ENCODE measurements around the gene CLDN20.

Gene CLDN20

DNA sequence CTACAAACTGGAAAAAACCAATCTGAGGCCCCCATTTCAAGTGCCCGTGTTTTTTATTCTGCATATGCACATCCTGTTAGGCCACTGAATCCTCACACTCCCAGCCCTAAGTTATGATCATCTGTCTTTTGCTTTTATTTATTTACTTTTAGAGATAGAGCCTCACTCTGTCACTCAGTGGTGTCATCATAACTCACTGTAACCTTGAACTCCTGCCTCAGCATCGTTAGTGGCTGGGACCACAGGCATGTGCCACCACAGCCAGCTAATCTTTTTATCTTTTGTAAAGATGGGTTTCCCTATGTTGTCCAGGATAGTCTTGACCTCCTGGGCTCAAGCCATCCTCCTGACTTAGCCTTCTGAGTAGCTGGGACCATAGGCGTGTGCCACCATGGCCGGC is 29.6 kb upstream of the CLDN20 start:
- H3K4me3 ChIP-seq (ENCODE audit: low read depth, low read length), result no peak overlapping the region

GRCh38 chr6:155234687-155235086 is 29.1 kb upstream of the CLDN20 start:
- TF ChIP-seq CTCF (IDR thresholded peaks at IDR 0.05; ENCODE audit: low read depth, low read length), result no peak
- no peak overlapping the region for H3K4me3 ChIP-seq (ENCODE audit: low read depth, low read length)

More for the DNA sequence above, 29.6 kb upstream of the CLDN20 start:
- no peak for TF ChIP-seq CTCF (IDR thresholded peaks at IDR 0.05; ENCODE audit: low read depth, low read length)

DNA sequence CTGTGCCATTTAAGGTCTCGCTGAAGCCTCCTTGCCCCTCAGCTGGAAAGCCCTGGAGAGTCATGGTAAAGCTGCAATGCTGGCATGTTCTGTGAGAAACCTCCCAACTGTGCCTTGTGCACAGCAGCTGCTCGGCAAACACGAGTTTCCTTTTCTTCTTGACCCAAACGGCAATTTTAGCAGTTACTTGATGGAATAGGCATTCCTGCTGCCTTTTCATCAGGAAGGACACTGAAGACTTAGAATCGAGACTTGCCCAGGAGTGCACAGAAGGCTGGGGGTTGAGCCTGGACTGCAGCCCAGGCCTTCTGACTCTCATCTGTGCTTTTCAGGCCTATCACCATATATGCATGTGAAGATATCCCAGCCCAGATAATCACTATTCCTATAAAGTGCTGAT is 28.7 kb upstream of the CLDN20 start:
- TF ChIP-seq CTCF (IDR thresholded peaks at IDR 0.05; ENCODE audit: low read depth, low read length), result no peak
- no peak overlapping the region for H3K4me3 ChIP-seq (ENCODE audit: low read depth, low read length)

DNA sequence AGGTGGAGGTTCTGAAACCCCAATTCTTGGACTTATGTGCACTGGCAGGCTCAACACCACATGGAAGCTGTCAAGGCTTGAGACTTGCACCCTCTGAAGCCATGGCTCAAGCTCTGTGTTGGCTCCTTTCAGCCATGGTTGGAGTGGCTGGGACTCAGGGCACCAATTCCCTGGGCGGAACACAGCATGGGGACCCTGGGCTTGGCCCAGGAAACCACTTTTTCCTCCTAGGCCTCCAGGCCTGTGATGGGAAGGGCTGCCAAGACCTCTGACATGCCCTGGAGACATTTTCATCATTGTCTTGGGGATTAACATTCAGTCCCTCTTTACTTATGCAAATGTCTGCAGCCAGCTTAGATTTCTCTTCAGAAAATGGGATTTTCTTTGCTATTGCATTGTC is 26.2 kb upstream of the CLDN20 start:
- H3K4me3 ChIP-seq (ENCODE audit: low read depth, low read length), result no peak overlapping the region
- TF ChIP-seq CTCF (IDR thresholded peaks at IDR 0.05; ENCODE audit: low read depth, low read length), result no peak

DNA sequence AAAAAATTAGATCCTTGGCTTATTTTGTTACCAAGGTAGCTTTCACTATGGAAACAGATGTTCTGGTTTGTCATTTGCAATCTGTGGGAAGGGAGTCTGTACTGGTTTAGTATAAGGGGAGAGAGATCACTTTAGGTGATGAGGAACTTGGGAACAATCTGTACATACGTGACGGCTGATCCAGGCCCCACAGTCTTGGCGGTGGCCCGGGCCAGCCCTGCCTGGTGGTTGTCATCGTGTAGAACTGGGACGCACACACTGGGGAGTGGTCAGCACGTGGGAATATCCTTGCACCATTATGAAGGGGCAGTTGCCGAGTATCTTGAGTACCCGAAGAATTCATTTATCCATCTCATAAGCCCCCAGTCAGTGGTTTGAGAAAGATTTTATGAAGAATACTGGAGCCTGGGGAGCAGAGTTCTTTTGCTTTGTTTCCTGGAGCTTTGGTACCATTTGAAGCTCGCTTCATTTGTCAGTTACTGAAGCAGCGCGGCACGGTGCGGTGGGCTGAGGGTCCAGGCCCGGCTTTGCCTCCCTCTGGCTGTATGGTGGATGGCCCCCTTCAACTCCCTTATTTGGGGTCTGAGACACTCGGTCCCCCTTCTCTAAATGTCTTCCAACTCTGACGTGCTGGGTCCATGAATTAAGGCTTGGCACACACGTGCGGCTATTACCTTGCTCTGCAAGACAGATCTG is 22.8 kb upstream of the CLDN20 start:
- no peak overlapping the region for H3K4me3 ChIP-seq (ENCODE audit: low read depth, low read length)
- TF ChIP-seq CTCF (IDR thresholded peaks at IDR 0.05; ENCODE audit: low read depth, low read length), result no peak

DNA sequence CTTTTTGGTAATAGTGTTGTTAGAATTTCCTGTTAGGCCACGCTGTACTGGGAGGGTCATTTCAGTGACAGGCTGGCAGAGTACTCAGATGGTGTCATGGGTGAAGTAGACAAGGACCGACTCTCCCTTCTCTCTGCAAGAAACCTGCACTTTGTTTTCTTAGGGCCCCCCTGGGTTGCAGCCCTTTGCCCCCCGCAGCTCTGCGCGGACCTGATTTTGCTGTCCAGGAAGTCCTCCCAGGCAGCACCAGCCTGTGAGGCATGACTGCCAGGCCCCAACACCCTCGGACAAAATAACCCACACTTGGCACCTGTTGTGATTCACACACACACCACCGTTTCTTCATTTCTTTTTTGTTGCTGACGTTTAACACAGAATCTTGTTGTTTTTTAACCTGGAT is 21.8 kb upstream of the CLDN20 start:
- no peak overlapping the region for H3K4me3 ChIP-seq (ENCODE audit: low read depth, low read length)
- TF ChIP-seq CTCF (IDR thresholded peaks at IDR 0.05; ENCODE audit: low read depth, low read length), result no peak

DNA sequence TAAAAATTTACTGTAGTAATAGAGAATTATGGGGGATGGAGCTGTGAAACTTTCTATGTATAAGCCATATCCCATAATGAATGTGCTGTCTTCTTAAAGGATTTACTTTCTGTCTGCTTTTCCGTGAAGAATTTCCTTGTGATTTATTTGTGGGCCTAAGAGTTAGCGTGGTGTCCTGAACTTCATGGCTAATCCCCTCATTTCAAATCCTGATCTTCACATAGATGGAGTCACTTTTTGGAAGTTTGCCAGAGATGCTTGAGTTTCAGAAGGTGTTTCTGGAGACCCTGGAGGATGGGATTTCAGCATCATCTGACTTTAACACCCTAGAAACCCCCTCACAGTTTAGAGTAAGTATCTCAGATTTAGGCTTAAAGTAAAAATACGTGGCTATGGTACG is 19.4 kb upstream of the CLDN20 start:
- TF ChIP-seq CTCF (IDR thresholded peaks at IDR 0.05; ENCODE audit: low read depth, low read length), result no peak
- H3K4me3 ChIP-seq (ENCODE audit: low read depth, low read length), result no peak overlapping the region

Measured in WI38 (cell line).